ENCODE measurements around the gene TMEM163.

The TMEM163 gene

GRCh38 chr2:134466141-134466540 lies 252.7 kb downstream of the TMEM163 start:
- peak; percentile 11 for DNase-seq (ENCODE audit: low read depth)
- TF ChIP-seq CTCF (IDR thresholded peaks at IDR 0.05; ENCODE audit: control insufficient read depth, extremely low read depth, insufficient read depth), result peak; percentile 56
- no peak overlapping the region for H3K4me3 ChIP-seq (ENCODE audit: low read depth, low read length)

DNA sequence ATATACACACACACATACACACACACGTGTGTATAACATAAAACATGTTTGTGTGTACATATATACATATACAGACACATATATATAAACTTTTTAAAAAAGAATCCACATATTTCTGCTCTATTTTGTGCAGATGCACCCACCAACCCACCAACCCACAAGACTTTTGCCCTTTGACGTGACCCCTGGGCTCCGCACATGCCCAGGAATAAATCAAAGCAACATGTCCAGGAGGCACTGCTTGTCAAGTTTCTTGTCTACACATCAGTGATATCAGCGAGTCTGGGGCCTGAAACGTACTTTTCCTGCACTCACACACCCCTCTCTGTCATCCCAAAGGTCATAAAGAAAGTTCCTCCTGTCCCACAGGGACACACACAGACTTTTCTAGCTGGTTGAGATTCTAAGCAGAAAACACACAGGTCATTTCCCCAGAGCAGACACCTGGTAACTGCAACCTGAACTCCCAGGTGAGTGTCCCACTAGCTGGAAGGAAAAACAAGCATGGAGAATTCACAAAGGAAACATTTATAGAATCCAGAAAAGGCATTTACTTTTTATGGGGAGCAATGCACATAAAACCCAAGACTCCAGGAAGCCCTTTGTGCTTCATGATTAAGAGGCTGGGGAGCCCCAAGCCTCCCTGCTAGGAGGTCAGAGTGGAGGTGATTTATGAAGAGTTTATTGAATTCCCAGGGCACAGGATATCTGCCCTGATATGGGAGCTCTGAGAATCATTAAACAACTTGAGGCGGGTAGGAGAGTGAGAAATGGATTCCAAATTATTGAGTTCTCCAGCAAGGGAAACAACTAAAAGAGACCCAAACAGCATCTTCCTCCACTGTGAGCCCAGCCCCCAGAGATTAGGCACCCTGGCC lies 253.3 kb downstream of the TMEM163 start:
- no peak overlapping the region for H3K4me3 ChIP-seq (ENCODE audit: low read depth, low read length)
- no peak for TF ChIP-seq CTCF (IDR thresholded peaks at IDR 0.05; ENCODE audit: control insufficient read depth, extremely low read depth, insufficient read depth)
- no peak for DNase-seq (ENCODE audit: low read depth)

DNA sequence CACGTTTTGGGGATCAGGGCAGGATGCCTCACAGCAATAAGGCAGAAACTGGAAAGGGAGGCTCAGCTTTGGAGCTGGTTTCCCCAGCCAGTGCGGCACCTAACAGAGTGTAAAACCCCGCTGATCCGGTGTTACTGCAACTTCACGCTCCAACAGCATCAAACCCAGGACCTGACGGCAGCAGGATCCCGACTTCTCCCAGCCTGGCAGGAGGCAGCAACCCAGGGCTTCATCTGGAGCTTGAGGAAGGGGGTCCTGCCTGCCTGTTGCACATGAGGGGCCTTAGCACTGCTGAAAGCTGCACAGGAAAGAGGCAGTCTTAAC lies 255.1 kb downstream of the TMEM163 start:
- H3K4me3 ChIP-seq (ENCODE audit: low read depth, low read length), result no peak overlapping the region
- no peak for DNase-seq (ENCODE audit: low read depth)
- no peak for TF ChIP-seq CTCF (IDR thresholded peaks at IDR 0.05; ENCODE audit: control insufficient read depth, extremely low read depth, insufficient read depth)

DNA sequence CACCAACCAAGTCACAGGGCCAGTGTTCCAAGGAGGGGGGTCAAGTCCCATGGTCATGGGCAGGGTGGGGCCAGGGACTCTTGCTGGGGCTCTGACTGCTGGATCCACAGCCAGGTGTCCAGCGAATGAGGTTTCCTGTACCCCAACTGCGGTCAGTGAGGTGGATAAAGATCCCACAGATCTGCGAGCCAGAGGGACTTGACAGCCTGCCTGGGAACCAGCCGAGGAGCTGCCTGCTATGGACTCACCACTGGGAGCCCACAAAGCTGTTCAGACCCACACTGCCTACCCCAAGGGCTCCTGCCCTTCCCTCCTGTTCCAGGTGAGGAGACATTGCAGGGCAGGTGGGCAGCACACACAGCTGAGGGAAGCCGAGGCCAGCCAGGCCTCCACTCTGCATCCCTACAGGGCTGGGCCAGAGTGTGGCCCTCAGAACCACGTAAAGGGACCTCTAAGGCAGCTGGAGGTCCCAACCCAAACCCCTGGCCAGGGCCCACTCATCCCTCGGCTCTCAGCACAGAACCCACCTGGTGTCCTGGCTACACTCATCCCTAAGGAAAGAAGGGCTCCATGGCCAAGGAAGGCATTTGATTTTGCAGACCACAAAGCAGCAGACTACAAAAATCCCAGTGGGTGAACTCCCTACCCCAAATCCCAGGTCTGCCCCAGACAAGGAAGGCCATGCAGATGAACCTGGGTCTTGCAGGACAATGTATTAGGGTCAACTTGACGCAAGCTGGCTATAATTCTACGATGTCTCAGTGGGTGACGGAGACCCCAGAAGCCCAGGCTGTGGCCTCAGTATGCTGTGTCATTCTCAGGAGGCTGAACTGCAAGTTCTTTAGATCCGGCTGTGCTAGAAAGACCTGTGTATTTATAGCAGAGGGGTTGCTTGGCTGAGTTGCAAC lies 255.8 kb downstream of the TMEM163 start:
- no peak for TF ChIP-seq CTCF (IDR thresholded peaks at IDR 0.05; ENCODE audit: control insufficient read depth, extremely low read depth, insufficient read depth)

DNA sequence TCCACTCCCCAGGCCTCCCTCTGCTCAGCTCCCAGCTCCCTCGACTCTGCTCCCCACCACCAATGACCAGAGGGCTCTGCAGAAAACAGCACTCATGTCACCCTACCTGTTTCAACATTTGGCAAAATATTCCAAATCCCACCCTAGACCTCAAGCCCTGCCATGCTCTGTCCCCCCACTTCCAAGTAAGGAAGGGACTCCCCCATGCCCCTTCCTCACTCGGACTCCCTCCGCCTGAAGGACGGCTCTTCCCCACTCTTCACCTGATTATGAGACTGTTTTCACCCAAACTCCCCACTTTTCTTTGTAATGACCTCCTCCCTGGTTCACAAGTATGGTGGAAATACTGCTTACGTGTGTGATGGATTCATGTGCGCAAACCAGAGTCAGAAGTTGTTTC lies 256.5 kb downstream of the TMEM163 start:
- no peak for TF ChIP-seq CTCF (IDR thresholded peaks at IDR 0.05; ENCODE audit: control insufficient read depth, extremely low read depth, insufficient read depth)
- H3K4me3 ChIP-seq (ENCODE audit: low read depth, low read length), result no peak overlapping the region
- no peak for DNase-seq (ENCODE audit: low read depth)

More for the DNA sequence above, 255.8 kb downstream of the TMEM163 start:
- DNase-seq (ENCODE audit: low read depth), result no peak
- H3K4me3 ChIP-seq (ENCODE audit: low read depth, low read length), result no peak overlapping the region

- no peak for TF ChIP-seq CTCF (IDR thresholded peaks at IDR 0.05; ENCODE audit: control insufficient read depth, extremely low read depth, insufficient read depth)
- no peak overlapping the region for H3K4me3 ChIP-seq (ENCODE audit: low read depth, low read length)
- no peak for DNase-seq (ENCODE audit: low read depth)
Measured at GRCh38 chr2:134461511-134461910, 257.3 kb downstream of the TMEM163 start.

Data from LNCaP clone FGC (cell line).